Activated T-cell treated with anti-CD3 and anti-CD28 coated beads, Interleukin-2, amount 50 U/mL, for 24 hours (primary cell): ENCODE measurements around the gene BASP1.
"Not testable (repeated sequence)": the region's sequence is repeated elsewhere in the genome, so short reads cannot be mapped to it uniquely, and the experiment has no call there.

ENCODE experiments used
- DNase-seq: peaks from one replicate; pipeline ENCODE4 v3.0.0-alpha.2; 2020
- H3K27ac Mint-ChIP-seq: 2 replicates; pipeline ENCODE4 v1.8.0; 2020; ENCODE audit warnings: mild to moderate bottlenecking, mixed read lengths
- H3K27me3 Mint-ChIP-seq: 2 replicates; pipeline ENCODE4 v1.8.0; 2020; ENCODE audit warnings: mixed read lengths
- H3K36me3 Mint-ChIP-seq: 2 replicates; pipeline ENCODE4 v1.8.0; 2020; ENCODE audit warnings: low read depth, mixed read lengths
- H3K4me1 Mint-ChIP-seq: 2 replicates; pipeline ENCODE4 v1.8.0; 2020; ENCODE audit warnings: low read depth, mixed read lengths
- H3K4me3 Mint-ChIP-seq: 2 replicates; pipeline ENCODE4 v1.8.0; 2020; ENCODE audit warnings: mild to moderate bottlenecking, moderate library complexity, mixed read lengths
- H3K9me3 Mint-ChIP-seq: 2 replicates; pipeline ENCODE4 v1.8.0; 2020; ENCODE audit warnings: mixed read lengths

BASP1 gene

DNA sequence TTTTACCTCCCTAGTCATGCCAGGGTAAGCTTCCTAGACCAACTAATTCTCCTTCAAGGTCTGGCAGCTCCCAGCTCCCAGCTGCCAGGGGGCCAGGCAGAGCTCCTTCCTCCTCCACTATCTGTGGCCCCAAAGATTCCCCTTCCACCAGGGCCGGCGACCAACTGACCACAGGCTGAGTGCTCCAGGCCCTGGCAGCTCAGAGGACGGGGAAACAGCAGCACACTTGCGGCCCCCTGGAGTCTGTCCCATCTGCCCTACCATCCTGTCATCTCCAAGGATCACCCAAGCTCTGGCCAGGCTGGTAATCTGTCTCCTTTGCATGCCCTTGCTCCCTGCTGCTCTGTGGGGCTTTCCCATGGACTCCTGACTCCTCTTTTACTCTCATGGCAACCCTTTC lies 31.2 kb upstream of the BASP1 start:
- no peak for DNase-seq
- Mint-ChIP-seq H3K4me3 (no peak overlapping the region), H3K9me3 (no peaks in the 10 kb centered on the region), H3K27me3 (peaks cover 9% of the 10 kb centered on the region), H3K4me1 (peaks cover 12% of the 10 kb centered on the region), H3K36me3 (no peaks in the 10 kb centered on the region), H3K27ac (no peak overlapping the region)

DNA sequence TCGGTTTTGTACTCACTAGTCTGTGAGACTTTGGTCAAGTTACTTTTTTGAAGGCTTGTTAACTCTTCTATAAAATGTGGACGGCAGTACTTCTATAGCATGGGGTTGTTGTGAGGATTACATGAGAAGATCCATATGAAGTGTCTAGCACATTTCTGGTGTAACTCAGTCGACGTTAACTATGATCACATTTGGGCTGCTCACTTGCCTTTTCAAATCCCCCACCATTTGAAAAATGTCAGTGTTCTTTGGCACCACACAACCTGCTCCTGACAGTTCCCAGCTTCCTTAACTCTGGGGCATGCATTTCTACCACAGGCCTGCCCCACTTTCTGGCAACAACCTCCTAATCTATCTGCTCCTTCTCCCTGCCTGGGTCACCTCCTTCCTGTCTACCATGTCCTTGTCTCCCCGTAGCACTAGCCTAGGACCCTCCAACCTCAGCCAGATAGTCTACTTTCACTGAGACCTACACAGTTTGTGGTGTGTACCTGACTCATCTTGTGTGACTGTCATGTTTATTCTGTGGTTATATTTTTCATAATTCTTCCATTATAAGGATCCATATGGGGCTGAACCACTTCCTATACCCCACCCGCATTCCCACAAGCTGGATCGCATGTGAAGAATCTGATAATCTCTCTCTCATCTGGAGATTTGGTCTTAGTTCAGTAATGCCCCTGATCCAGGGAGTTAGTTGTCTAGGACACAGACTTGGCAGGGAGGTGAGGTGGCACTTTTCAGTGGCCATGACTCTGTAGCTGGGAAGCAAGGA lies 30.2 kb upstream of the BASP1 start:
- Mint-ChIP-seq H3K9me3 (no peaks in the 10 kb centered on the region), H3K36me3 (no peaks in the 10 kb centered on the region), H3K4me3 (no peak overlapping the region), H3K27me3 (peaks cover 9% of the 10 kb centered on the region), H3K4me1 (peaks cover 4% of the 10 kb centered on the region), H3K27ac (no peak overlapping the region)
- no peak for DNase-seq

DNA sequence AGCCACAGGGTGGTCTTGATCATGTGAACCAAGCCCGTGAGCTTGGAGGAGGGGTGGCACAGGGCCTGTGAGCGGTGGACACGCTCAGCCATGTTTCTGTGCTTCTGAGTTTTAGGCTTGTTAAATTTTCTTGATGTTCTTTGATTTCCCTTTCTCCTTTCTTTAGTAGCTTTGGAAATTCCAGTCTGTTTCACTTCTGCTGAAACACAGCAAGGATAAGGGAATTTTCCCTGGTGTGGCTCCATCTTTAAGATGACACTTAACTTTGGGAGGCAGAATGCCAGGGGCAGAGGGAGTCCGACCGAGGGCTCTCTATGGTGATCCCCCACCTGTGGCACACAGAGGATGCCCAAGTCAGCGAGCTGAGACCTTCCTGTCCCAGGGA lies 29.7 kb upstream of the BASP1 start:
- DNase-seq: no peak
- H3K27me3 Mint-ChIP-seq: peaks cover 9% of the 10 kb centered on the region
- no peaks in the 10 kb centered on the region for H3K4me1 Mint-ChIP-seq
- H3K27ac Mint-ChIP-seq: no peak overlapping the region
- H3K4me3 Mint-ChIP-seq: no peak overlapping the region
- H3K36me3 Mint-ChIP-seq: no peaks in the 10 kb centered on the region
- H3K9me3 Mint-ChIP-seq: no peaks in the 10 kb centered on the region

DNA sequence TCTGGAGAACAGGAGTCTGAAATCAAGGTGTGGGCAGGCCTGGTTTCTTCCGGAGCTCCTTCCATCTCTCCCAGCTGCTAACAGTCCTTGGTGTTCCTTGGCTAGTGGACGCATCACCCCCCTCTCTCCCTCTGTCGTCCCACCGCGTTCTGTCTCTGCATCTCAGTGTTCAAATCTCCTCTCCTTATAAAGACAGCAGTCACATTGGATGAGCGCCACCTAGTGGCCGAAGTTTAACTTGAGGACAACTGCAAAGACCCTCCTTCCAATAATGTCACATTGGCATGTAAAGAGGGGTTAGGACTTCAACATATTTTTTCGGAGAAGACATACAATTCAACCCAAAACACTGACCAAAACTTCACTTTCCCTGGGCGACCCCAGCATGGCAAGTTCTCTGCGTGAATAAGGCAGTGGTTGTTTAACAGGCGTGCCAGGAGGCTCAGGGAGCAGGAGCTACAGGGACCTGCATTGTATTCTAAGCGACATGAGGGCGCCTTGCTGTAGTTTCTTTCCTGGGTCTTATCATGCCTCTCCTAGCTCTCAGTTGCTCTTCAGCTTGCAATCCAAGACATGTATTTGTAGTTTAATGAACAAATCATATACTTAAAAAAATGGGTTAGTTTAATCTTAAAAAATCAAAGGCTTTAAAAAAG lies 27.9 kb upstream of the BASP1 start:
- Mint-ChIP-seq H3K4me1 (no peaks in the 10 kb centered on the region), H3K36me3 (no peaks in the 10 kb centered on the region), H3K27me3 (peaks cover 16% of the 10 kb centered on the region), H3K9me3 (no peaks in the 10 kb centered on the region), H3K27ac (no peak overlapping the region), H3K4me3 (no peak overlapping the region)
- DNase-seq: peak; percentile 67

DNA sequence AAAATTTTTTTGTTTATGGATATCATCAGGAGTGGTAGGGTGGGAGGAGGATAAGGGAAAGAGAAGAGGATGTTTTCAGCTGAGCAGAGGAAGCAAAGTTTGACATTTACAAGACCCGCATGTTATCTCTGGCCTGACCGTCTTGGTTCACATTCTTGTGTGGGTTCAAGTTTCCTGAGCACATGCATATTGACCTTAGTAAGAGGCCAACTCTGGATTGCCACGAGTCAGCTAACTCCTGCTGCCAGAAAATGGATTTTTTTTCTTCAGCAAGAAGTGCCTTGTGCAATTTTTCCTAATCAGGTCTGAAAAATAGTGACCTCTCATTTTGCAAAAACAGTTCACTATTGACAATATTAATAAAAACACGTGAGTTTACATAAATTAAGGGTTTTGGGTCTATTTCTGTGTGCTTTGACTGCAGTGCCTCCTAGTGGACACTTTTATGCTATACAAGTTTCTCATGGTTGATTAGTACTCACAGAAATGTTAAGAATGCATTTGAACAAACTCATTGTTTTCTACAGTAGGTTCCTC lies 27.1 kb upstream of the BASP1 start:
- Mint-ChIP-seq H3K36me3 (no peaks in the 10 kb centered on the region), H3K27ac (no peak overlapping the region), H3K27me3 (peaks cover 16% of the 10 kb centered on the region), H3K4me3 (no peak overlapping the region), H3K9me3 (no peaks in the 10 kb centered on the region), H3K4me1 (no peaks in the 10 kb centered on the region)
- no peak for DNase-seq

DNA sequence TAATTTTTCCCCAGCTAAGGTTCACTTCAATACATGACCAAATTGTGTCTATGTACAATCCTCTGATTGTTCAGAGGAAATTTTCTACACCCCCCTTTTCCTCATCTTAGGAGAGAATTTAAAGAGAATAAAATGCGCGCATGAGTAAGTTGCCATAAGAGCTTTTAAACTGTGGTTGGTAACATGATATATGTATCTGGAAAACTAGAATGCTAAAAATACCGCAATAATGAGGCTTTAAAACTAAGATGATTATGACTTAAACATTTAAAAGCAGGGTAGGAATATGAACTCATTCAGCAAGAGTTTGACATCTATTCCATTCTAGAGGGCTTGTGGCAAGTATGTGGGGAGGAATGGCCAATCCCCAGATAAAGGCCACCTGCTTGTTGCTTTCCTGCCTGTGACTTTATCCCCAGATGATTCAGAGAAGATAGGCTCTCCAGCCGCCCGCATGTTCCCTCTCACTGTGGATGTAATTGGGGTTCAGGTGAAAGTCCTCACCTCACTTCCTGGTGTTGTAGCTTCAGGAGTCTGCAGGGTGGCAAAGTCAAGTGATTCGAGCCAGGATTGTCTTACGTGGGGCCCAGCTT lies 26.5 kb upstream of the BASP1 start:
- Mint-ChIP-seq H3K36me3 (no peaks in the 10 kb centered on the region), H3K27me3 (peaks cover 16% of the 10 kb centered on the region), H3K9me3 (no peaks in the 10 kb centered on the region), H3K4me1 (no peaks in the 10 kb centered on the region), H3K27ac (no peak overlapping the region), H3K4me3 (no peak overlapping the region)
- DNase-seq: no peak

DNA sequence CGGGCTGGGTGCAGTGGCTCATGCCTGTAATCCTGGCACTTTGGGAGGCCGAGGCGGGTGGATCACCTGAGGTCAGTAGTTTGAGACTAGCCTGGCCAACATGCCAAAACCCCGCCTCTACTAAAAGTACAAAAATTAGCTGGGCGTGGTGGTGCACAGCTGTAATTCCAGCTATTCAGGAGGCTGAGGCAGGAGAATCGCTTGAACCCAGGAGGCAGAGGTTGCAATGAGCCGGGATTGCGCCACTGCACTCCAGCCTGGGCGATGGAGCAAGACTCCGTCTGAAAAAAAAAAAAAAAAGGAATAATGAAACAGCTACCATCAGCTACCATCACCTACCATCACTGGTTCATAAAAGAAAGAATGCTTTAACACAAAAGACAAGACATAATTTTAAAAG lies 25.9 kb upstream of the BASP1 start:
- not testable (repeated sequence) for H3K4me3 Mint-ChIP-seq, H3K4me1 Mint-ChIP-seq
- peaks cover 16% of the 10 kb centered on the region for H3K27me3 Mint-ChIP-seq

DNA sequence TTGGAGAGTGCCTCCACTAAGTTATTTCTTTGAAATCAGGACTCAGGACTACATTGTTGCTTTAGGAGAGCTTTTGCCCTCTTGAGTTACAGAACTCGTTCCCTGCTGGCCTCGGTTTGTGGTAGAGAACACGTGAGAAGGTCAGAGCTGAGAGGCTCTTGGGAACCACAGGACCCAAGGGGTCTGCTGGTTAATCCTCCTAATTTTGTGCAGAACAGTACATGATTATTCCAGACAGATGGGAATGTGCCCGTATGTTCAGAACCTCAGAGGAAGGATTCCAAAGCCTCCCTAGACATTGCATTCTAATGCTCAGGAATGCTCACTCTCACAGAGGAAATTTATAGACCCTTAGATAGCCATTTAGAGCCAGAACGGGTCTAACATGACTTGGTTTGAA lies 25.2 kb upstream of the BASP1 start:
- no peak for DNase-seq
- Mint-ChIP-seq H3K27me3 (peaks cover 16% of the 10 kb centered on the region), H3K36me3 (no peaks in the 10 kb centered on the region), H3K27ac (no peak overlapping the region), H3K4me3 (no peak overlapping the region), H3K4me1 (no peaks in the 10 kb centered on the region), H3K9me3 (no peaks in the 10 kb centered on the region)

More for the DNA sequence above, 25.9 kb upstream of the BASP1 start:
- not testable (repeated sequence) for H3K36me3 Mint-ChIP-seq, H3K9me3 Mint-ChIP-seq, DNase-seq, H3K27ac Mint-ChIP-seq

DNA sequence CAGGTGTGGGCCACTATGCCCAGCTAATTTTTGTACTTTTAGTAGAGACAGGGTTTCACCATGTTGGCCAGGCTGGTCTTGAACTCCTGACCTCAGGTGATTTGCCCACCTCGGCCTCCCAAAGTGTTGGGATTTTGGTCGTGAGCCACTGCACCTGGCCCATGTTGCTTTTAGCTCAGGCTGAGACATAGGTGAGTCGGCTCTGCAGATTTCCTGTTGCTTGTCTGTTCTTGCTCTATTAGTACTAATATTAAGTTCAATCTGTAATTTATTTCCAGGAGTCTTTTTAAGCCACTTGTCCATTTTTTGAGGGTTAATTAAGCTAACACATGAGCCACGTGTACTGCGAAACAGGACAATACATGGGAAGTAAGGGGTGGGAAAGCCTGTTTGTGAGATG lies 21.4 kb upstream of the BASP1 start:
- Mint-ChIP-seq H3K4me1 (no peaks in the 10 kb centered on the region), H3K27ac (no peak overlapping the region), H3K9me3 (peaks cover 4% of the 10 kb centered on the region), H3K4me3 (no peak overlapping the region), H3K27me3 (peaks cover 11% of the 10 kb centered on the region), H3K36me3 (no peaks in the 10 kb centered on the region)
- DNase-seq: no peak

DNA sequence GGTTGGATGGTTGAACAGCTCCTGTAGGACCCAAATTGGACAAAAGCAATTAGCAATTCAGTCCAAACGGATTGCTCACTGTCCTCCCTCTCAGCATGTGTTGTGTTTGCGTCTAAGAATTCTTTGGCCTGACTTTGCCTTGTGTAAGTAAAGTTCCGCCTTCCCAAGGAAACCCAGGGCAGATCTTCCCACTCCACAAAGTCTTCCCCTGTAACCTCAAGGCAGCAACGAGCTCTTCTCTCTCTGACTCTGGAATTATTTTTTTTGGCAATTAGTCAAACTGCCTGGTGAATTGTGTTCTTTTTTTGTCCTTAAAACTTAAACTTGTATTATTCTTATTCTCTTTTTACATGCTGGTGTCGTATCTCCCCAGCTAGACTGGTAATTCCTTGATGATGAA lies 20.7 kb upstream of the BASP1 start:
- no peaks in the 10 kb centered on the region for H3K4me1 Mint-ChIP-seq
- H3K36me3 Mint-ChIP-seq: no peaks in the 10 kb centered on the region
- no peak overlapping the region for H3K4me3 Mint-ChIP-seq
- no peak for DNase-seq
- peaks cover 4% of the 10 kb centered on the region for H3K9me3 Mint-ChIP-seq
- no peak overlapping the region for H3K27ac Mint-ChIP-seq
- peaks cover 11% of the 10 kb centered on the region for H3K27me3 Mint-ChIP-seq

DNA sequence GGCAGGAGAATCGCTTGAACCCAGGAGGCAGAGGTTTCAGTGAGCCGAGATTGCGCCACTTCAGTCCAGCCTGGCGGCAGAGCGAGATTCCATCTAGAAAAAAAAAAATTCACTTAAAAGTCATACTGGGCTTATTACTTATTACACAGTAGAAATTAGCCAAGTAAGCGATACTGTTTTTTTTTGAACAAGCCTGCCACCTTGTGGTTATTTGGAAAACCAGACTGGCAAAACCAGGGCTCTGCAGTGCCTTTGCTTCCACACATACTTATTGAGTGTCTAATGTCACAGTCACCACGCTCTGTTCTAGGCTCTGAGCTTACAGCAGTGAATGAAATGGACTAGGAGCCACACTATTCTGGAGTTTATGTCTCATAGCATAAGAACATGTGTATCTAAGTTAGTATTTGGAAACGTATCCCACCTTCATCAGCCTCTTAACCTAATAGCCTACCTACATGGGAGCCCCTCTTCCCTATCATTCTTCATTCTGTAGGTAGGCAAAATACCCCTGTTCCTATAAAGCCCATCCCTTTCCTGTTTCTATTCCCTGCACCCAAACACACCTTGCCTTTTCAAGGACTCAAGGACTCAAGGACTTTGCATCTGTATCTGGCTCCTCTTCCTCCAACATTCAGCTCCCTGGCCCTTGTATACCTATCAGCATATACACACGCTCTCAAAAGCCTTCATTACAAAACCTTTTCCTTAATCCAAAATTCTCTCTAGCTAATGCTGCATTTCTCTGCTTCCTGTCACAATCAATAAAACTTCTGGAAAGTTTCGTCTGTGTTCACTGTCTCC lies 13.9 kb upstream of the BASP1 start:
- H3K27ac Mint-ChIP-seq: no peak overlapping the region
- DNase-seq: no peak
- peaks cover under 1% of the 10 kb centered on the region for H3K9me3 Mint-ChIP-seq
- H3K4me1 Mint-ChIP-seq: no peaks in the 10 kb centered on the region
- H3K4me3 Mint-ChIP-seq: no peak overlapping the region
- peaks cover 26% of the 10 kb centered on the region for H3K27me3 Mint-ChIP-seq
- H3K36me3 Mint-ChIP-seq: no peaks in the 10 kb centered on the region

DNA sequence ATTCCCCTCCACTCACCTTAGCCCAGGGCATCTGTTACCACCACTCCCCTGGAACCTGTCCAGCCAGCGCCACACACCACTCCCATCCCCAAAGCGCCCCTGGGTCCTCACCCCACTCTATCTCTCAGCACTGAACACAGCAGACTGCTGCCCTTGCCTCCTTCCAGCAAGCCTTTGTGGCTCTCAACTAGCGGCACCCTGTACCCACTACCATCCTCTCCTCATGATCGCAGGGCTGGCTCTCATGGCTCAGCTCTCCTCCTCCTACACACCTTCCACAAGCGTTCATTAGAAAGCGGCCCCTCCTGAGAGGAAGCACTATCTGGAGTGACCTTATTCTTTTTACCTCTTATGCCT lies 13.3 kb upstream of the BASP1 start:
- Mint-ChIP-seq H3K9me3 (no peaks in the 10 kb centered on the region), H3K36me3 (no peaks in the 10 kb centered on the region), H3K4me1 (no peaks in the 10 kb centered on the region), H3K27me3 (peaks cover 26% of the 10 kb centered on the region), H3K27ac (no peak overlapping the region), H3K4me3 (no peak overlapping the region)
- no peak for DNase-seq

DNA sequence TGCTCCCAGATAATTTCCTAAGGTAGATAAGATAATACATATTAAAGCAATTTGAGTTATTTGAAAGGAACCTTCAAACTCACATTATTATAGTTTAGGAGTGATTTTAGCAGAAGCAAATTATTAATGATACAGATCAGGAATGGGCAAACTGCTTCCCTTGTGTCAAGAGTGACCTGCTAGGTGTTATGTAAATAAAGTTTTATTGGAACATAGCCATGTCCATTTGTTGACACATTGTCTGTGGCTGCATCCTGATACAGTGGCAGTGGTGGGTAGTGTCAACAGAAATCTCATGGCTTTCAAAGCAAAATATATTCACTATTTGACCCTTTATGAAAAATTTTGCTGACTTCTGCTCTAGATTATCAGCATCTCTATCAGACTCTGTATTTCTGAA lies 11.4 kb upstream of the BASP1 start:
- no peak overlapping the region for H3K4me3 Mint-ChIP-seq
- H3K27ac Mint-ChIP-seq: no peak overlapping the region
- peaks cover 22% of the 10 kb centered on the region for H3K27me3 Mint-ChIP-seq
- H3K9me3 Mint-ChIP-seq: no peaks in the 10 kb centered on the region
- H3K36me3 Mint-ChIP-seq: no peaks in the 10 kb centered on the region
- H3K4me1 Mint-ChIP-seq: no peaks in the 10 kb centered on the region
- no peak for DNase-seq

DNA sequence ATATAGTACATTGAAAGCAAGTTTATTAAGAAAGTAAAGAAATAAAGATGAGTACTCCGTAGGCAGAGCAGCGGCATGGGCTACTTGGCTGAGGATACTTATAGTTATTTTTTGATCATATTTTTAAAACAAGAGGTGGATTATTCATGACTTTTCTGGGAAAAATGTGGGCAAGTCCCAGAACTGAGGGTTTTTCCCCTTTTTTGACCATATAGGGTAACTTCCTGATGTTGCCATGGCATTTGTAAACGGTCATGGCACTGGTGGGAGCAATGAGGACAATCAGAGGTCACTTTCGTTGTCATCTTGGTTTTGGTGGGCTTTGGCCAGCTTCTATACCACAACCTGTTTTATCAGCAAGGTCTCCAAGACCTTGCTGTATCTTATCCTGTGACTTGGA lies 5.2 kb upstream of the BASP1 start:
- peaks cover 22% of the 10 kb centered on the region for H3K27me3 Mint-ChIP-seq
- H3K36me3 Mint-ChIP-seq: no peaks in the 10 kb centered on the region
- H3K4me3 Mint-ChIP-seq: no peak overlapping the region
- peaks cover 7% of the 10 kb centered on the region for H3K4me1 Mint-ChIP-seq
- no peak overlapping the region for H3K27ac Mint-ChIP-seq
- no peak for DNase-seq
- H3K9me3 Mint-ChIP-seq: no peaks in the 10 kb centered on the region
